Suprapubic skin (tissue), 4 donors: ENCODE results near the gene KNTC1.

Experiments
- EP300 ChIP-seq: sonication (generic); formaldehyde crosslinking; IDR thresholded peaks from one replicate; pipeline ENCODE4 v1.6.1; 2017; ENCODE audit warnings: antibody characterized with exemption
- POLR2A ChIP-seq, 2 donors: fragments of 450-650 bp; IDR thresholded peaks; one replicate each; pipeline ENCODE4 v1.6.1; 2017; ENCODE audit warnings: antibody characterized with exemption in 2 of 2, mild to moderate bottlenecking in 2 of 2, moderate library complexity in 2 of 2
- POLR2AphosphoS5 ChIP-seq, 3 donors: sonication (generic); formaldehyde crosslinking; IDR thresholded peaks; one replicate each; pipeline ENCODE4 v1.6.1; 2017; ENCODE audit warnings: antibody characterized with exemption in 3 of 3
- TF ChIP-seq, protein P1 (sequence below), 2 donors: fragments of 200-600 bp in 1 of 2; fragments of 450-650 bp in 1 of 2; sonication (generic) in 1 of 2; IDR thresholded peaks; one replicate each; pipeline ENCODE4 v1.5.1; 2016 to 2019; ENCODE audit warnings: antibody characterized with exemption in 2 of 2, mild to moderate bottlenecking in 1 of 2, moderate library complexity in 1 of 2

DNA sequence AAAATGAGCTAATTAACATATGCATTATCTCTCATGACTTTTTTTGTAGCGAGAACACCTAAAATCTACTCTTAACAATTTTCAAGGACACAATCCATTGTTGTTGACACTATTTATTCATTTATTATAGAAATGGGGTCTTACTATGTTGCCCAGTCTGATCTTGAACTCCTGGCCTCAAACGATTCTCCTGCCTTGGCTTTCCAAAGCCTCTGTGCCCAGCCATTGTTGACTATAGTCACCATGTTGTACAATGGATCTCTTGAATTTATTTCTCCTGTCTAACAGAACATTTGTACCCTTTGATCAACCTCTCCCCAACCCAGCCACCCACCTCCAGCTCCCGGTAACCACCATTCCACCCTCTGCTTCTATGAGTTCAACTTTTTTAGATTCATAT is 134.9 kb downstream of the KNTC1 start:
- TF ChIP-seq, protein P1, sequence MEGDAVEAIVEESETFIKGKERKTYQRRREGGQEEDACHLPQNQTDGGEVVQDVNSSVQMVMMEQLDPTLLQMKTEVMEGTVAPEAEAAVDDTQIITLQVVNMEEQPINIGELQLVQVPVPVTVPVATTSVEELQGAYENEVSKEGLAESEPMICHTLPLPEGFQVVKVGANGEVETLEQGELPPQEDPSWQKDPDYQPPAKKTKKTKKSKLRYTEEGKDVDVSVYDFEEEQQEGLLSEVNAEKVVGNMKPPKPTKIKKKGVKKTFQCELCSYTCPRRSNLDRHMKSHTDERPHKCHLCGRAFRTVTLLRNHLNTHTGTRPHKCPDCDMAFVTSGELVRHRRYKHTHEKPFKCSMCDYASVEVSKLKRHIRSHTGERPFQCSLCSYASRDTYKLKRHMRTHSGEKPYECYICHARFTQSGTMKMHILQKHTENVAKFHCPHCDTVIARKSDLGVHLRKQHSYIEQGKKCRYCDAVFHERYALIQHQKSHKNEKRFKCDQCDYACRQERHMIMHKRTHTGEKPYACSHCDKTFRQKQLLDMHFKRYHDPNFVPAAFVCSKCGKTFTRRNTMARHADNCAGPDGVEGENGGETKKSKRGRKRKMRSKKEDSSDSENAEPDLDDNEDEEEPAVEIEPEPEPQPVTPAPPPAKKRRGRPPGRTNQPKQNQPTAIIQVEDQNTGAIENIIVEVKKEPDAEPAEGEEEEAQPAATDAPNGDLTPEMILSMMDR (IDR thresholded peaks at IDR 0.05) = no peak
- TF ChIP-seq POLR2AphosphoS5 (IDR thresholded peaks at IDR 0.05) (no peak), POLR2A (IDR thresholded peaks at IDR 0.05) (no peak), EP300 (no peak)
